Measurements from ENCODE around the gene DBX1.

DNA sequence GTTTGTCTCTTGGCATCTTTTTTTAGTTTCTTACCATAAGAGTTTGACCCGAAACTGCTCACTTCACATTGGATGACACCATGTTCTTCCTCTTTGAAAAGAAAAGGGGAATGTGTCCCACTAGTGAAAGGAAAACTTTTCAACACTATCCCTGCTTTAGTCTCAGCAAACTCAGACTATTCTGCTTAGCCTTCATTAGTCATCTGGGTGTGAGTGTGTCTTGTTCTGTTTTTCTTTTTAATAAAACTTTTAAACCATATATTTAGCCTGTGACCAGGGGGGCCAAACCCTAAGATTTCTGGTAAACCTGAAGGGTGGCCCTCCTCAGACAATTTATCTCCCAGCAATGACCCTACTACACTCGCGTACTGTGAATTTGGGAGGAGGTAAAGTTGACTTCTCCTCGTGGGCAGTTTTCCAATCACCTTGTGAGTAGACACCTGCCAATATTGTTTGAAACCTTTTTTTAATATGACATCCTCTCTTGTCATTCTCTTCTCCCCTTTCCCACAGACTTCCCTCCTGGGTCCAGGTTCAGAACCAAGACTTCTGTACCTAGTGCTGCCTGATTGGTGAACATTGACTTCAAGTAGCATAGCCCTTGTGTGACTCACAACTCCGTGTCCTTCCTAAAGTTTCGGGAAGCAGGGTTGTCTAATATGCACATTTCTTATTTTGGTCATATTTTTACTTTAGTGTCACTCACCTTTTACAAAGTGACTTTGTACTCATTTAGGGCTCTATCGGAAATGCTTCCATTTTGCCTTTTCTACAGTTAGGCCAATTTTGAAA lies 39.9 kb downstream of the DBX1 start:
- TF ChIP-seq GATA3 (IDR thresholded peaks at IDR 0.05; ENCODE audit: low read depth, low read length), result no peak
- no peak for TF ChIP-seq GATA2 (IDR thresholded peaks at IDR 0.05; ENCODE audit: low read depth, low read length)
